NCI-H1417 treated with DMSO at 0.1 percent for 48 hours (cell line): ENCODE data around the gene KLHL25.

Source experiments
- DNase-seq: peaks from one replicate; lab custom pipeline; 2025; lab: John Stamatoyannopoulos, UW

KLHL25 gene

GRCh38 chr15:85773970-85774369 lies 20.8 kb downstream of the KLHL25 start:
- DNase-seq, result no peak

- DNase-seq, result no peak
Measured at GRCh38 chr15:85773249-85773648, 21.5 kb downstream of the KLHL25 start.

GRCh38 chr15:85772668-85773067 lies 22.1 kb downstream of the KLHL25 start:
- DNase-seq, result no peak

GRCh38 chr15:85771781-85772445 lies 22.8 kb downstream of the KLHL25 start:
- DNase-seq, result no peak

DNA sequence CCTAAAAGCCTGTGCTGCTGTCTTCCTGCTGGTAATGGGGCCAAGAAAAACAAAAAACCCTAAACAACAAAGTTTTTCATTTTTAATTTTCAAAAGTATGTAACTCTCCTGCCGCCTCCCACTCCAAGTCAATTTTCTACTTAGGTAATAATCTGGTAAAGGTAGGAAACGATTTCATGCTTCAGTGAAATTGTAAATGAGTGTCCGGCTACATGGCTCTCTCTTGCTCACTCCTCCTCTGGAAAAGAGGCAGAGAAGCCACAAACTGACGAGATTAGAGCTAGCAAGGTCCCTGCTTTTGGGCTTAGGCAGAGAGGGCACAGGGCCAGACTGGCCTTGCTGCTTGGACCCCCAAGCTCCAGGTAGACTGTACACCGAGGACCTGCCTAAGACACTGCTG lies 23.5 kb downstream of the KLHL25 start:
- no peak for DNase-seq

DNA sequence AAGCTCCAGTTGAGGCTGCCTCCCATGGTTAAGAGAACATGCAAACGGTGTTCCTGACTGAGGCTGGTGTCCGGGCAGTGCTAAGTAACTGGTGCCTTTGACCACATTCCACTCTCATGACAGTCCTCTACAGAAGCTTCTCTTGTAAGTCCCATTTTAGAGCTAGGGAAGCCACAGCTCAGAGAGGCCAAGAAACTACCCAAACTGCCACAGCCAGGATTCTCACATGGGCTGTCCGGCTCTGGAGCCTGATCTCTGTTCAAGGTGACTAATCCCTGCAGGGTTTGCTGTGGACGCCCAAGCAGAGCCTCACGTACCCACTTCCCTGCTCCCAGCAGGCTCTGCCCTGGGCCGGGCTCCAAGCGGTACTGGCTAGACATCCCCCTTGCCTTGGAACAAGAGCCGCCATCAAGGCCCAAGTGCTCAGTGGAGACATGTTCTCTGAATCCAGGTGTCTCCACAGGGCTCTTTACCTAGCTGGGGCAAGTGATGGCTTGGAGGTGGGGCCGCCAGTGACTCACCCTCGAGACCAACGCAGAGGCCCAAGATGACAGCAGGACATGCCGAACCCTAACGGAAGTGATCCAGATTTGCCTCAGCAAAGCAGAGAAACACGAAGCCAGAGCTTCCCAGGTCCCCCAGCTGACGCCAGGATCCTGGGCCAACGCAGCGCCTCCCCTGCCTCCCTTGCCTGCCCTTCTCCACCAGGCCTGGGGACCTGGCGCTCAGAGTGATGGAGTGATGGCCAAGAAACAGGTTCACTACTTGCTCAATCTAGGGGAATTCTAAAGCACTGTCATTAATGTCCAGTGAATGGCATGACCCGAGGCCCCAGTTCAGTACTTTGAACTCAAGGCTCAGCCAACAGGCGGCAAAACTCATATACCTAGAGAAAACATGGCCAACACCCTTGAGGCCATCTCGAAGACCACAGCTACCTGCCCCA lies 24.4 kb downstream of the KLHL25 start:
- no peak for DNase-seq

- DNase-seq, result no peak
Measured at GRCh38 chr15:85769182-85769900, 25.4 kb downstream of the KLHL25 start.

- DNase-seq, result no peak
Measured at GRCh38 chr15:85768595-85769168, 26.0 kb downstream of the KLHL25 start.

DNA sequence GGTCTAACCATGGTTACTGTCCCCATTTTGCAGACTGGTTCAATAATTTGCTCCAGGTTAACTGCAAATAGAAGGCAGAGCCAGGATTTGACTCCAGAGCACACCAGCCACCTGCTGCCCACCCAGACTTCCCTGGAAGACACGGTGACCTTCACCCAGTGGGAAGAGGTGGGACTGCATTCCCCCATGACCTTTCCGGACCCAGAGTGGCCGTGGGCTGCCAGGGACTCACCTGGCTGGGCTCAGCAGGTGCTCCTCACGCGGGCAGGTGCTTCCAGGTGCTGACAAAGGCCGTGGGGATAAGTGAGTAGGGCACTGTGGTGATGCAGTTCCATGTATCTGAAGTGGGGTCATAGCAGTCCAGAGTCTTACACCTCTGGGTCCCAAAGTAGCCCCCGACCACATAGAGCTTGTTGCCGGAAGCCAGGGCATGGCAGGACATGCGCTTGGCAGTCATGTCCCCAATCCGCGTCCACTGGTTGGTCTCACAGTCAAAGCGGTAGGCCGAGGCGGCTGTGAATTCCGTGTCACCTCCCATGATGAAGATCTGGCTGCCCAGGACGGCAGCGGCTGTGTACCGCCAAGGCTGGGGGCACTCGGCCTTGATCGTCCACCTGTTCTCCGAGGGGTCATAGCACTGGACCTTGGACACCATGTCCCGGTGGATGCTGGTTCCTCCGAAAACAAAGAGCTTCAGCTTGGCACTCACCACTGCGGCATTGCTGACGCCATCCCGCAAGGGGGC lies 26.8 kb downstream of the KLHL25 start:
- DNase-seq, result no peak

- no peak for DNase-seq
Measured at GRCh38 chr15:85766001-85766831, 28.5 kb downstream of the KLHL25 start.

- DNase-seq, result no peak
Measured at GRCh38 chr15:85764649-85765277, 30.0 kb downstream of the KLHL25 start.

- DNase-seq, result no peak
Measured at GRCh38 chr15:85763673-85764633, 30.8 kb downstream of the KLHL25 start.

GRCh38 chr15:85763157-85763556 lies 31.6 kb downstream of the KLHL25 start:
- no peak for DNase-seq

DNA sequence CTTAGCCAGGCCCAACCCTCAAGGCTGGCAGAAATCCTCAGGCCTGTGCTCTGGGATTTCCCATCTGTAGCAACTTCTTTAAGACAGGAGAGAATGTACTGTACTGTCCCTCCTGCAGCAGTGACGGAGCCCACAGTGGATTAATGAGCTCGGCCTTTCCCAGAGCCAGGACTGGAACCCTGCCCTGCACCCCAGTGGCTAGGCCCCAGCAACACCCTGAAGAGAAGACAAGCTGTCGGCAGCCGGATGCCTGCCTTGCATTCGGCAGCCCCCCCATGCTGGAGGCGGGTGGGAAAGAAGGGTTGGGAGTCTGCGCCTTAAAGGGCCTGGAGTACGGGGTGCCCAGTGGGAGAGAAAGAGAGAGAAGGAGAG lies 32.0 kb downstream of the KLHL25 start:
- DNase-seq, result no peak

DNA sequence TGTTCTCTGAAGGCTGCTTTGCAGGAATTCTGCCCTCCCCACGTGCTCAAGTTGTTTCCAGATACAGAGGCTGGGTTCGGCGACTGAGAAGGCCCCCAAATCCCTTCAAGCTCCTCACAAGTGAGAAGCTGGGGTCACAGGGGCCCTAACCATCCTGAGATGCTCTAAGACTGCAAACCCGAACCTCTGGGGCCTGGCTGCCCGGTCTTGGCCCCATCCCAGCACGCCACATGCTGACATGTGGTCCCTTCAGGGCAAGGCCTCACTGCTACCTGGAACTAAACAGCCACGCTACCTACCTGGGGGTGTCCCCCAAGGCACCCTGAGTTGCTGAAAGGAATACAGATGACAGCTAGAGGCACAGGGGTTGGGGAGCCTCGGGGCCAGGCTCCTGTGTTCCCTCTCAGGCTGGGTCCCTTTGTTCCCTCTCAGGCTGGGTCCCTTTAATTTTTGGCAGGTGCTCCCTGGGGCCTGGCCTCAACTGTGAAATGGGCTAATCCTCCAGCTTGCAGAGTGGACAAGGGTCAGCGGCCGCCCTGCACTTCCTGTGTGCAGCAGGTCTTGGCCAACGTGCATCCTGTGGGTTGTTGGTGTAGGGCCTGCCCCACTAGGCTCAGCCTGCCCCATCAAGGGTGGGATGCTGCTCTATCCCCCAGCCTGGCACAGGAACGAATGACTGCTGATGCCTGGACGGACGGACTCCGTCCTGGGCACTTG lies 32.5 kb downstream of the KLHL25 start:
- DNase-seq, result no peak

DNA sequence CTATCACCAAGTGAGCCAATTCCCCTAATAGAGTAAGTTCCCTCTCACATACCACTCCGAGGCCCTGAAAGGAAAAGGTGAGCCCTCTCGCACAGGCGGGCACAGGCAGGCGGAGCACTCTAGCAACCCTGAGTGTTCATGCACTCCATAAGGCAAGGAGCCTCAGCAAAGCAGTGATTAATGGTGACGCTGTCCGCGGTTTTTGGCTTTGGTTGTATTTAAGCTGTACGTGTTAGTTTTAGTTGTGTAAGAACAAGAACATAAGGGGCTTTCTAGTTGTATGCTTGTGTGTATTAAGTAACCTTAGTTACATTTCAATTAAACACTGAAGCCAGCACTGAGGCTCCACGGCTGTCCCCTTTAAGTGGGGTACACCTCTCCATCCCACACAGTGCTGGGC lies 33.1 kb downstream of the KLHL25 start:
- DNase-seq, result no peak

DNA sequence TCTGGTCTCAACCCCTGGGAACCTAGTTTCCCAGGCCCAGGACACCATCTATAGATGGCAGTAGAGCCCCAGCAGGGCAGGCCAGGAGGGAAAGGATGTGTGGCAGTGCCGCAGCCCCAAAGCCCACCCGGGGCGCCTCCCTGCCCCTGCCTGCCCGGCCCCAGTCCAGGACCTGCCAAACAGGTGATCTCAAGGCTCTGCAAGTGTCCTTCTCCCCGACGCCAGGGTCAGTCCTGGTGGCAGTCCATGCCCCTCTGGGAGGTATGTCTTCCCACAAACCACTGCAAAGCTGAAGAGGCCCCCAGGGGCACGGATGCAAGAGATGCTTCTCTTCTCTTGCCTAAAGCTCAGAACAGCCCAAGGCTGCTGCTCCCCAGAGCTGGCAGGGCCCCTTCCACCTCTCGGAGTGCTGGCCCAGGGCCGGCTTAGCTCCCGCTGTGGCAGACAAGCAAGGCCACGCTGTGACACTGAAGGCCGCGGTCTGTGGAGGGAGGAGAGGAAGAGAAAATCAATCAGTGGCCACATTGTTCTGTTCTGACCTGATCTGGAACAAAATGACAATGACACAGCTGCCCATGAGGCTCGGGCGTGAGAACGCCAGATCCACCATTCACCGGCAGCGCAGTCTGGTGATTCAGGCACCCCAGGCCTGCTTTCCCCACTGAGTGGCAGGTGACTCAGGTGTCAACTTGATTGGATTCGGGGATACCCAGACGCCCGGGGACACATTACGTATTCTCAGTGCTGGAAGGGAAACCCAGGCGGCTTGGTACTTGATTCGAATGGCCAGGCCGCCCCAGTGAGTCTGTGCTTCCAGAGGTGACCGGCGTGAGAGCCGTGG lies 34.0 kb downstream of the KLHL25 start:
- no peak for DNase-seq
